Measurements from ENCODE around the gene GALNT3.

- TF ChIP-seq CTCF (IDR thresholded peaks at IDR 0.05) (no peak), ZFX (IDR thresholded peaks at IDR 0.05; ENCODE audit: borderline replicate concordance) (no peak)
These were observed 485 bp upstream of the GALNT3 start for GRCh38 chr2:165794536-165794928.

Data from 22Rv1 (cell line).